ENCODE measurements around the gene PCNA. TPM values are rescaled to one million over a fixed set of nuclear protein-coding genes. Genes with fewer than 3 reads are reported as not detected.

PCNA gene
- total and polyA plus RNA-seq, 9 of the 15 experiments (the other 6 are each of a cell fraction or from before 2014, with no cell fraction given) = 213 to 390 (median 291) TPM

DNA sequence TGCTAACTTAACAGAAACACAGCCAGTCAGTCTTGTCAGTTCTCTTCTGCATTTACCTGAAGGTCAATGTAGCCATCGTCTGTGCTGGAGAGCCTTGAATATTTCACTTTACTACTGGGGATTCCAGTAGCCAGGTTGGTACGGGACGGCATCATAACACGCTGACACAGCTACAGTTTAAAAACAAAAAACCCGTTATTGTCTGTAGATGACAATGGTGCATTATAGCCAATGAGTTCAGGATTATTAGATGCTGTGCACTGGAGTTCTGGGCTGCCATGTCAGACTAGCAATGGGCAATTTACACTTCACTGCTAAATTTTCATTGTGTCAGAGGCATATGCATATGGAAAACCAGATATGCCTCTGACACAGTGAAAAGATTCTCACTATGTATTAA is 10.5 kb downstream of the PCNA start:
- intact Hi-C loops (cut with micrococcal nuclease) (no loop called here), in situ Hi-C loops (cut with MboI) (no loop called here)
- Histone ChIP-seq H3K9ac (ENCODE audit: insufficient read depth in 1 of 2, low read depth in 2 of 2, low read length in 2 of 2) (no peak overlapping the region), H3K27me3 (ENCODE audit: control insufficient read depth in 2 of 2, insufficient read depth in 2 of 2, low read length in 2 of 2) (no peaks in the 10 kb centered on the region), H3K79me2 (ENCODE audit: control insufficient read depth, insufficient read depth, low read length) (peaks cover 17% of the 10 kb centered on the region), H3K4me1 (replicated peaks in 1 of 2; ENCODE audit: control insufficient read depth in 2 of 2, insufficient read depth in 2 of 2, low read length in 2 of 2) (peaks cover 0 to 10% of the 10 kb centered on the region in 2 experiments; a peak in 2 of 5 replicates), H3K4me2 (ENCODE audit: insufficient read depth, low read length) (no peak overlapping the region), H3K27ac (ENCODE audit: extremely low read depth, low read depth, low read length) (no peak overlapping the region), H2AFZ (ENCODE audit: low read depth, low read length) (no peak overlapping the region), H3K9me1 (ENCODE audit: control insufficient read depth, insufficient read depth, low read length) (no peaks in the 10 kb centered on the region), H4K20me1 (replicated peaks; ENCODE audit: control insufficient read depth, insufficient read depth, low read length) (no peaks in the 10 kb centered on the region), H3K4me3 (no peak overlapping the region), H3K9me3 (replicated peaks; ENCODE audit: control insufficient read depth, insufficient read depth, low read depth, low read length) (no peaks in the 10 kb centered on the region), H3K36me3 (ENCODE audit: control insufficient read depth, insufficient read depth, low read length) (peaks cover 54% of the 10 kb centered on the region; the same call in 2 of the 3 replicates)
- ChIA-PET CTCF (ENCODE audit: low intra/inter-chr PET ratio) (no interaction called here), POLR2A (no interaction called here)
- no peak for FAIRE-seq
- no peak for DNase-seq (ENCODE audit: extremely low read depth in 1 of 4, low spot score in 3 of 4)
- BruUV-seq (replicated peaks) = no TSS peak
- 84% methylated on average over 5 of the region's 5 CpGs for WGBS (ENCODE audit: insufficient coverage, low coverage, missing lambda C conversion rate)
- no peak for ATAC-seq
- TF ChIP-seq, protein P1, sequence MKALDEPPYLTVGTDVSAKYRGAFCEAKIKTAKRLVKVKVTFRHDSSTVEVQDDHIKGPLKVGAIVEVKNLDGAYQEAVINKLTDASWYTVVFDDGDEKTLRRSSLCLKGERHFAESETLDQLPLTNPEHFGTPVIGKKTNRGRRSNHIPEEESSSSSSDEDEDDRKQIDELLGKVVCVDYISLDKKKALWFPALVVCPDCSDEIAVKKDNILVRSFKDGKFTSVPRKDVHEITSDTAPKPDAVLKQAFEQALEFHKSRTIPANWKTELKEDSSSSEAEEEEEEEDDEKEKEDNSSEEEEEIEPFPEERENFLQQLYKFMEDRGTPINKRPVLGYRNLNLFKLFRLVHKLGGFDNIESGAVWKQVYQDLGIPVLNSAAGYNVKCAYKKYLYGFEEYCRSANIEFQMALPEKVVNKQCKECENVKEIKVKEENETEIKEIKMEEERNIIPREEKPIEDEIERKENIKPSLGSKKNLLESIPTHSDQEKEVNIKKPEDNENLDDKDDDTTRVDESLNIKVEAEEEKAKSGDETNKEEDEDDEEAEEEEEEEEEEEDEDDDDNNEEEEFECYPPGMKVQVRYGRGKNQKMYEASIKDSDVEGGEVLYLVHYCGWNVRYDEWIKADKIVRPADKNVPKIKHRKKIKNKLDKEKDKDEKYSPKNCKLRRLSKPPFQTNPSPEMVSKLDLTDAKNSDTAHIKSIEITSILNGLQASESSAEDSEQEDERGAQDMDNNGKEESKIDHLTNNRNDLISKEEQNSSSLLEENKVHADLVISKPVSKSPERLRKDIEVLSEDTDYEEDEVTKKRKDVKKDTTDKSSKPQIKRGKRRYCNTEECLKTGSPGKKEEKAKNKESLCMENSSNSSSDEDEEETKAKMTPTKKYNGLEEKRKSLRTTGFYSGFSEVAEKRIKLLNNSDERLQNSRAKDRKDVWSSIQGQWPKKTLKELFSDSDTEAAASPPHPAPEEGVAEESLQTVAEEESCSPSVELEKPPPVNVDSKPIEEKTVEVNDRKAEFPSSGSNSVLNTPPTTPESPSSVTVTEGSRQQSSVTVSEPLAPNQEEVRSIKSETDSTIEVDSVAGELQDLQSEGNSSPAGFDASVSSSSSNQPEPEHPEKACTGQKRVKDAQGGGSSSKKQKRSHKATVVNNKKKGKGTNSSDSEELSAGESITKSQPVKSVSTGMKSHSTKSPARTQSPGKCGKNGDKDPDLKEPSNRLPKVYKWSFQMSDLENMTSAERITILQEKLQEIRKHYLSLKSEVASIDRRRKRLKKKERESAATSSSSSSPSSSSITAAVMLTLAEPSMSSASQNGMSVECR (CRISPR knock-in tag; IDR thresholded peaks at IDR 0.05) = no peak
- TF ChIP-seq SMARCE1 (IDR thresholded peaks at IDR 0.05) = no peak
- TF ChIP-seq POLR2G (IDR thresholded peaks at IDR 0.05; ENCODE audit: low read depth, low read length) = no peak
- TF ChIP-seq, protein P2, sequence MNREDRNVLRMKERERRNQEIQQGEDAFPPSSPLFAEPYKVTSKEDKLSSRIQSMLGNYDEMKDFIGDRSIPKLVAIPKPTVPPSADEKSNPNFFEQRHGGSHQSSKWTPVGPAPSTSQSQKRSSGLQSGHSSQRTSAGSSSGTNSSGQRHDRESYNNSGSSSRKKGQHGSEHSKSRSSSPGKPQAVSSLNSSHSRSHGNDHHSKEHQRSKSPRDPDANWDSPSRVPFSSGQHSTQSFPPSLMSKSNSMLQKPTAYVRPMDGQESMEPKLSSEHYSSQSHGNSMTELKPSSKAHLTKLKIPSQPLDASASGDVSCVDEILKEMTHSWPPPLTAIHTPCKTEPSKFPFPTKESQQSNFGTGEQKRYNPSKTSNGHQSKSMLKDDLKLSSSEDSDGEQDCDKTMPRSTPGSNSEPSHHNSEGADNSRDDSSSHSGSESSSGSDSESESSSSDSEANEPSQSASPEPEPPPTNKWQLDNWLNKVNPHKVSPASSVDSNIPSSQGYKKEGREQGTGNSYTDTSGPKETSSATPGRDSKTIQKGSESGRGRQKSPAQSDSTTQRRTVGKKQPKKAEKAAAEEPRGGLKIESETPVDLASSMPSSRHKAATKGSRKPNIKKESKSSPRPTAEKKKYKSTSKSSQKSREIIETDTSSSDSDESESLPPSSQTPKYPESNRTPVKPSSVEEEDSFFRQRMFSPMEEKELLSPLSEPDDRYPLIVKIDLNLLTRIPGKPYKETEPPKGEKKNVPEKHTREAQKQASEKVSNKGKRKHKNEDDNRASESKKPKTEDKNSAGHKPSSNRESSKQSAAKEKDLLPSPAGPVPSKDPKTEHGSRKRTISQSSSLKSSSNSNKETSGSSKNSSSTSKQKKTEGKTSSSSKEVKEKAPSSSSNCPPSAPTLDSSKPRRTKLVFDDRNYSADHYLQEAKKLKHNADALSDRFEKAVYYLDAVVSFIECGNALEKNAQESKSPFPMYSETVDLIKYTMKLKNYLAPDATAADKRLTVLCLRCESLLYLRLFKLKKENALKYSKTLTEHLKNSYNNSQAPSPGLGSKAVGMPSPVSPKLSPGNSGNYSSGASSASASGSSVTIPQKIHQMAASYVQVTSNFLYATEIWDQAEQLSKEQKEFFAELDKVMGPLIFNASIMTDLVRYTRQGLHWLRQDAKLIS (CRISPR knock-in tag; IDR thresholded peaks at IDR 0.05) = no peak
- TF ChIP-seq ERF (CRISPR knock-in tag; IDR thresholded peaks at IDR 0.05) = no peak
- TF ChIP-seq ZNF696 (CRISPR knock-in tag; conservative IDR thresholded peaks at IDR 0.05) = no peak
- TF ChIP-seq, protein P3, sequence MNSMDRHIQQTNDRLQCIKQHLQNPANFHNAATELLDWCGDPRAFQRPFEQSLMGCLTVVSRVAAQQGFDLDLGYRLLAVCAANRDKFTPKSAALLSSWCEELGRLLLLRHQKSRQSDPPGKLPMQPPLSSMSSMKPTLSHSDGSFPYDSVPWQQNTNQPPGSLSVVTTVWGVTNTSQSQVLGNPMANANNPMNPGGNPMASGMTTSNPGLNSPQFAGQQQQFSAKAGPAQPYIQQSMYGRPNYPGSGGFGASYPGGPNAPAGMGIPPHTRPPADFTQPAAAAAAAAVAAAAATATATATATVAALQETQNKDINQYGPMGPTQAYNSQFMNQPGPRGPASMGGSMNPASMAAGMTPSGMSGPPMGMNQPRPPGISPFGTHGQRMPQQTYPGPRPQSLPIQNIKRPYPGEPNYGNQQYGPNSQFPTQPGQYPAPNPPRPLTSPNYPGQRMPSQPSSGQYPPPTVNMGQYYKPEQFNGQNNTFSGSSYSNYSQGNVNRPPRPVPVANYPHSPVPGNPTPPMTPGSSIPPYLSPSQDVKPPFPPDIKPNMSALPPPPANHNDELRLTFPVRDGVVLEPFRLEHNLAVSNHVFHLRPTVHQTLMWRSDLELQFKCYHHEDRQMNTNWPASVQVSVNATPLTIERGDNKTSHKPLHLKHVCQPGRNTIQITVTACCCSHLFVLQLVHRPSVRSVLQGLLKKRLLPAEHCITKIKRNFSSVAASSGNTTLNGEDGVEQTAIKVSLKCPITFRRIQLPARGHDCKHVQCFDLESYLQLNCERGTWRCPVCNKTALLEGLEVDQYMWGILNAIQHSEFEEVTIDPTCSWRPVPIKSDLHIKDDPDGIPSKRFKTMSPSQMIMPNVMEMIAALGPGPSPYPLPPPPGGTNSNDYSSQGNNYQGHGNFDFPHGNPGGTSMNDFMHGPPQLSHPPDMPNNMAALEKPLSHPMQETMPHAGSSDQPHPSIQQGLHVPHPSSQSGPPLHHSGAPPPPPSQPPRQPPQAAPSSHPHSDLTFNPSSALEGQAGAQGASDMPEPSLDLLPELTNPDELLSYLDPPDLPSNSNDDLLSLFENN (IDR thresholded peaks at IDR 0.05; ENCODE audit: low read depth in 2 of 2, low read length in 2 of 2) = no peak
- TF ChIP-seq TRIM28 (IDR thresholded peaks at IDR 0.05) = no peak
- TF ChIP-seq TAF9B (IDR thresholded peaks at IDR 0.05; ENCODE audit: partially characterized antibody) = no peak

Data from K562 (cell line).